OCI-LY1 (cell line): ENCODE results near the gene SLC10A4.

Source experiments
- H2AFZ ChIP-seq: fragments of 200-600 bp; sonication (generic), shearing (Covaris generic); 2 replicates; pipeline ENCODE4 v1.6.0; 2014; ENCODE audit warnings: antibody characterized with exemption, mild to moderate bottlenecking, low read length
- H3F3A ChIP-seq: fragments of 200-600 bp; sonication (generic), shearing (Covaris generic); 2 replicates; pipeline ENCODE4 v1.6.0; 2014; ENCODE audit warnings: mild to moderate bottlenecking, antibody characterized with exemption, low read length, moderate library complexity; ENCODE audit not compliant: insufficient read depth
- H3K27ac ChIP-seq: fragments of 200-600 bp; sonication (generic); 2 replicates; pipeline ENCODE4 v1.5.1; 2014; ENCODE audit warnings: low read length, mixed run types, mild to moderate bottlenecking, low read depth; ENCODE audit not compliant: poor library complexity, severe bottlenecking
- H3K27me3 ChIP-seq: fragments of 200-600 bp; sonication (generic); 2 replicates; pipeline ENCODE4 v1.6.0; 2014; ENCODE audit warnings: antibody characterized with exemption, mild to moderate bottlenecking, low read length, moderate library complexity; ENCODE audit not compliant: insufficient read depth
- H3K36me3 ChIP-seq: fragments of 200-600 bp; sonication (generic); 2 replicates; pipeline ENCODE4 v1.6.1; 2014; ENCODE audit warnings: mild to moderate bottlenecking, antibody characterized with exemption, low read length, moderate library complexity, mixed read lengths; ENCODE audit not compliant: insufficient read depth
- H3K4me1 ChIP-seq: fragments of 200-600 bp; sonication (generic); 2 replicates; pipeline ENCODE4 v1.5.1; 2014; ENCODE audit warnings: mild to moderate bottlenecking, low read length, moderate library complexity; ENCODE audit not compliant: insufficient read depth, severe bottlenecking
- H3K4me2 ChIP-seq: fragments of 200-600 bp; sonication (generic), shearing (Covaris generic); 2 replicates; pipeline ENCODE4 v1.6.1; 2014; ENCODE audit warnings: low read length
- H3K4me3 ChIP-seq: fragments of 200-600 bp; sonication (generic); 2 replicates; pipeline ENCODE4 v1.5.1; 2014; ENCODE audit warnings: low read length, low read depth, mild to moderate bottlenecking, mixed read lengths; ENCODE audit not compliant: poor library complexity, severe bottlenecking
- H3K79me2 ChIP-seq: fragments of 200-600 bp; shearing (Covaris generic); 2 replicates; pipeline ENCODE4 v1.6.1; 2016; ENCODE audit warnings: mixed run types, low read length, mixed read lengths; ENCODE audit not compliant: insufficient read depth
- H3K9ac ChIP-seq: fragments of 200-600 bp; sonication (generic), shearing (Covaris generic); 2 replicates; pipeline ENCODE4 v1.6.1; 2014; ENCODE audit warnings: mild to moderate bottlenecking, low read length, mixed read lengths
- H3K9me2 ChIP-seq: fragments of 200-600 bp; sonication (generic), shearing (Covaris generic); 2 replicates; pipeline ENCODE4 v1.6.1; 2014; ENCODE audit warnings: low read depth, mild to moderate bottlenecking, low read length, mixed read lengths
- H3K9me3 ChIP-seq: fragments of 200-600 bp; shearing (Covaris generic); 2 replicates; pipeline ENCODE4 v1.6.1; 2014; ENCODE audit warnings: low read length, mixed read lengths
- H4K20me1 ChIP-seq: fragments of 200-600 bp; sonication (generic), shearing (Covaris generic); 2 replicates; pipeline ENCODE4 v1.6.0; 2016; ENCODE audit warnings: mild to moderate bottlenecking, low read length; ENCODE audit not compliant: insufficient read depth
- CTCF ChIP-seq: fragments of 200-600 bp; sonication (generic), shearing (Covaris generic); IDR thresholded peaks from 2 replicates; pipeline ENCODE4 v1.5.1; 2017; ENCODE audit warnings: mild to moderate bottlenecking, antibody characterized with exemption, low read length, moderate library complexity, mixed read lengths
- EZH2 ChIP-seq: fragments of 200-600 bp; sonication (generic), shearing (Covaris generic); IDR thresholded peaks from 2 replicates; pipeline ENCODE4 v1.8.0; 2017; ENCODE audit warnings: borderline replicate concordance, mixed run types, mild to moderate bottlenecking, antibody characterized with exemption, low read length, moderate library complexity, mixed read lengths

Gene SLC10A4

GRCh38 chr4:48506716-48507115, 23.6 kb downstream of the SLC10A4 start:
- Histone ChIP-seq H3K9ac (no peak overlapping the region), H3K36me3 (peaks cover 62% of the 10 kb centered on the region), H3K9me3 (no peaks in the 10 kb centered on the region), H3K4me1 (no peaks in the 10 kb centered on the region), H2AFZ (no peak overlapping the region), H3K27ac (no peak overlapping the region), H3K9me2 (no peaks in the 10 kb centered on the region), H3K27me3 (no peaks in the 10 kb centered on the region), H3F3A (no peaks in the 10 kb centered on the region), H4K20me1 (no peaks in the 10 kb centered on the region), H3K4me3 (no peak overlapping the region), H3K79me2 (no peaks in the 10 kb centered on the region), H3K4me2 (no peak overlapping the region)
- TF ChIP-seq CTCF (no peak), EZH2 (no peak)

GRCh38 chr4:48509543-48509942, 26.4 kb downstream of the SLC10A4 start:
- no peak overlapping the region for H3K4me3 ChIP-seq
- no peaks in the 10 kb centered on the region for H3K79me2 ChIP-seq
- no peaks in the 10 kb centered on the region for H3F3A ChIP-seq
- no peaks in the 10 kb centered on the region for H3K9me2 ChIP-seq
- no peak for TF ChIP-seq CTCF
- TF ChIP-seq EZH2, result no peak
- H3K9ac ChIP-seq, result no peak overlapping the region
- no peaks in the 10 kb centered on the region for H3K4me1 ChIP-seq
- H4K20me1 ChIP-seq, result no peaks in the 10 kb centered on the region
- no peak overlapping the region for H3K27ac ChIP-seq
- H3K36me3 ChIP-seq, result peaks cover 78% of the 10 kb centered on the region
- no peaks in the 10 kb centered on the region for H3K9me3 ChIP-seq
- no peak overlapping the region for H3K4me2 ChIP-seq
- no peaks in the 10 kb centered on the region for H3K27me3 ChIP-seq
- H2AFZ ChIP-seq, result no peak overlapping the region

- no peaks in the 10 kb centered on the region for H3K9me2 ChIP-seq
- H3K4me3 ChIP-seq, result no peak overlapping the region
- no peaks in the 10 kb centered on the region for H3F3A ChIP-seq
- H3K79me2 ChIP-seq, result no peaks in the 10 kb centered on the region
- no peak overlapping the region for H3K9ac ChIP-seq
- TF ChIP-seq EZH2, result no peak
- no peak for TF ChIP-seq CTCF
- H4K20me1 ChIP-seq, result no peaks in the 10 kb centered on the region
- peaks cover 74% of the 10 kb centered on the region for H3K36me3 ChIP-seq
- H3K9me3 ChIP-seq, result no peaks in the 10 kb centered on the region
- no peaks in the 10 kb centered on the region for H3K4me1 ChIP-seq
- H3K27ac ChIP-seq, result no peak overlapping the region
- H3K27me3 ChIP-seq, result no peaks in the 10 kb centered on the region
- no peak overlapping the region for H2AFZ ChIP-seq
- H3K4me2 ChIP-seq, result no peak overlapping the region
Observed at GRCh38 chr4:48518143-48518542, 35.0 kb downstream of the SLC10A4 start.
